CD4-positive, alpha-beta T cell (primary cell): ENCODE results near the gene TMEM208. TPM values are rescaled to one million over a fixed set of nuclear protein-coding genes. Genes with fewer than 3 reads are reported as not detected.

ENCODE experiments used
- ATAC-seq: fragments of 200-7000 bp; cut with Tn5 transposase; one replicate; pipeline ENCODE4 v1.10.0; 2022; ENCODE audit warnings: mild to moderate bottlenecking; ENCODE audit not compliant: poor library complexity
- CTCF ChIA-PET: fragments of 350-600 bp; sonication (Branson Sonifier 250); formaldehyde crosslinking; loops from one replicate; lab custom pipeline; 2021; ENCODE audit warnings: antibody characterized with exemption, inconsistent platforms; lab: Charles Lee
- POLR2A ChIA-PET: fragments of 350-600 bp; sonication (Branson Sonifier 250); formaldehyde crosslinking; loops from one replicate; lab custom pipeline; 2021; ENCODE audit warnings: antibody characterized with exemption, inconsistent platforms; lab: Charles Lee
- DNase-seq, 14 experiments: peaks; one replicate each; pipeline ENCODE4 v3.0.0-alpha.2; 2013 to 2020; ENCODE audit warnings: mixed read lengths in 2 of 14
- H3K27ac ChIP-seq, 2 donors: one replicate each; pipeline versions ENCODE4 v1.5.1 to v1.7.0; 2013; ENCODE audit warnings: low read length in 2 of 2, low read depth in 1 of 2, mild to moderate bottlenecking in 1 of 2
- H3K27me3 ChIP-seq, 2 experiments: 1 replicate in 1 of 2; 2 replicates in 1 of 2; pipeline versions ENCODE4 v1.6.1 to v1.7.0; 2013; ENCODE audit warnings: low read length in 2 of 2, control low read depth in 1 of 2, mild to moderate bottlenecking in 1 of 2, moderate library complexity in 1 of 2; ENCODE audit not compliant: insufficient read depth in 2 of 2, control insufficient read depth in 1 of 2
- H3K36me3 ChIP-seq: one replicate; pipeline ENCODE4 v1.6.1; 2013; ENCODE audit warnings: low read length, control low read depth; ENCODE audit not compliant: insufficient read depth
- H3K4me1 ChIP-seq: one replicate; pipeline ENCODE4 v1.6.1; 2013; ENCODE audit warnings: low read length, control low read depth; ENCODE audit not compliant: insufficient read depth
- H3K4me3 ChIP-seq: one replicate; pipeline ENCODE4 v1.5.1; 2013; ENCODE audit warnings: mild to moderate bottlenecking, low read length, moderate library complexity
- H3K9me3 ChIP-seq, 2 experiments: 1 replicate in 1 of 2; 2 replicates in 1 of 2; pipeline versions ENCODE4 v1.6.1 to v1.7.0; 2013; ENCODE audit warnings: low read length in 2 of 2, mild to moderate bottlenecking in 2 of 2, control low read depth in 1 of 2, moderate library complexity in 1 of 2; ENCODE audit not compliant: control insufficient read depth in 1 of 2, insufficient read depth in 1 of 2
- H3K27ac Mint-ChIP-seq: one replicate; pipeline ENCODE4 v1.8.0; 2020; ENCODE audit warnings: mixed read lengths
- H3K27me3 Mint-ChIP-seq: one replicate; pipeline ENCODE4 v1.8.0; 2021; ENCODE audit warnings: mixed read lengths
- H3K36me3 Mint-ChIP-seq: one replicate; pipeline ENCODE4 v1.8.0; 2021; ENCODE audit warnings: low read depth, mixed read lengths
- H3K4me1 Mint-ChIP-seq: one replicate; pipeline ENCODE4 v1.8.0; 2021; ENCODE audit warnings: low read depth, mixed read lengths
- H3K4me3 Mint-ChIP-seq: one replicate; pipeline ENCODE4 v1.8.0; 2020; ENCODE audit warnings: mild to moderate bottlenecking, mixed read lengths
- H3K9me3 Mint-ChIP-seq: one replicate; pipeline ENCODE4 v1.8.0; 2020; ENCODE audit warnings: mixed read lengths
- CTCF ChIP-seq: fragments of 200-600 bp; IDR thresholded peaks from one replicate; pipeline ENCODE4 v1.8.0; 2022; ENCODE audit warnings: antibody characterized with exemption, mild to moderate bottlenecking
- intact Hi-C, 2 experiments: fragments of 100-400 bp; cut with DNase I in 1 of 2; cut with micrococcal nuclease in 1 of 2; formaldehyde crosslinking; loops; one replicate each; pipeline versions ENCODE4 v1.15.1 to v1.9.0; 2023 to 2025; cut with DNase I, micrococcal nuclease
- total RNA-seq, 174 experiments: library from RNA in 2 of 174; stranded (reverse) in 2 of 174; gene quantifications; one replicate each; pipeline ENCODE4 v1.2.3 and lab custom pipeline; 2021 to 2026

TMEM208 gene
- total RNA-seq, 2 experiments from 2014 or later, result 35.8 to 37.6 TPM

- Mint-ChIP-seq H3K4me3 (peak overlapping the region; percentile 86), H3K27ac (peak overlapping the region; percentile 97), H3K4me1 (peaks cover 42% of the 10 kb centered on the region), H3K36me3 (no peaks in the 10 kb centered on the region), H3K27me3 (peaks cover 4% of the 10 kb centered on the region), H3K9me3 (no peaks in the 10 kb centered on the region)
- intact Hi-C loops, result loop anchor here (5.0 to 10.0 kb wide), 3 partner anchors 138 to 839 kb away; partner anchors contain the start of genes NFATC3 (in 1 of the 2), PHAF1 (in 1 of the 2), RANBP10 (in 1 of the 2) and TSNAXIP1 (in 1 of the 2)
- TF ChIP-seq CTCF, result no peak
- H3K9me3 ChIP-seq, result no peaks in the 10 kb centered on the region
- DNase-seq, result no peak
- H3K27ac ChIP-seq, result peak overlapping the region; percentile 74 to 90
- H3K4me3 ChIP-seq, result peak overlapping the region; percentile 87
- peaks cover 75% of the 10 kb centered on the region for H3K4me1 ChIP-seq
- H3K27me3 ChIP-seq, result peaks cover 0 to 6% of the 10 kb centered on the region in 2 experiments
- no peaks in the 10 kb centered on the region for H3K36me3 ChIP-seq
- CTCF ChIA-PET, result interaction anchor here (1.3 to 5.3 kb wide), 2 partner anchors 18 to 236 kb away, joined by 3 to 31 read pairs; partner anchors contain the start of gene TMEM208
- POLR2A ChIA-PET, result interaction anchor here (1.0 to 6.2 kb wide), 3 partner anchors 18 to 87 kb away, joined by 3 to 81 read pairs (median 5); partner anchors contain the start of genes FBXL8, TMEM208 and TRADD
- ATAC-seq, result no peak
Measured at GRCh38 chr16:67245674-67246080, 18.7 kb downstream of the TMEM208 start.

DNA sequence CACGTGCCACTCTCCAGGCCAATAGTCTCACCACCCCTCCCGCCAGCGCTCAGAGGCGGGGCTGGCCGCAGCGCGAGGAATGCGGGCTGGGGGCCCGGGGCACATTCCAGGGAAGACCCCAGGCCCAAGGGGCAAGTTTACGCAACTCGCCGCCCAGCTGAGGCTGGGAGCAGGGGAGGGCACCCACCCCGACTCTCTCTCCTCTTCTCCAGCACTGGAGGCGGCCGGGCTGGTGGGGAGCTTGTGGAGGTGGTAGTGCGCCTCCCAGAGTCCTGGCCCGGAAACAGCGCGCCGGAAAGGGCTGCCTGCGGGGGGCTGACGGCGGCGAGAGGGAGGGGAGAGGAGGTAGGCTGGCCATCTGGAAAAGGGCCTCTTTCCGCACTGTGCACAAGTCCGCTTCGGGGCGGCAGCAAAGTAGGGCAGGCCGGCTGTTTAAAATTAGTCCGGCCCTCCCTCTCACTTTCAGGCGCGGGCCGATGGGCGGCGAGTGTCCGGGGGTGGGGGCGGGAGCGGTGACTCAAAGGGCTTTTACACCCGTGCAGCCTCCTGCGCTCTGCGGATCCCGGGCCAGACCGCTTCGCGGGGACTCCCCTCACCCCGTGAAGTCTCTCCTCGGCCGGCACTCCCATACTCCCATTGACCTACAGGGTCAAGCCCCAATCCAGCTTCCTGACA lies 19.3 kb downstream of the TMEM208 start:
- peak overlapping the region; percentile 65 to 74 for H3K27ac ChIP-seq
- intact Hi-C loops, result loop anchor here (5.0 to 10.0 kb wide), 3 partner anchors 139 to 839 kb away; partner anchors contain the start of genes NFATC3 (in 1 of the 2), PHAF1 (in 1 of the 2), RANBP10 (in 1 of the 2) and TSNAXIP1 (in 1 of the 2)
- H3K4me1 ChIP-seq, result peaks cover 75% of the 10 kb centered on the region
- TF ChIP-seq CTCF, result no peak
- H3K4me1 Mint-ChIP-seq, result peaks cover 42% of the 10 kb centered on the region
- peak overlapping the region; percentile 97 for H3K4me3 Mint-ChIP-seq
- peak overlapping the region; percentile 87 for H3K4me3 ChIP-seq
- peaks cover 0 to 6% of the 10 kb centered on the region in 2 experiments for H3K27me3 ChIP-seq
- CTCF ChIA-PET, result interaction anchor here (1.3 to 5.3 kb wide), 2 partner anchors 19 to 236 kb away, joined by 3 to 31 read pairs; partner anchors contain the start of gene TMEM208
- H3K36me3 Mint-ChIP-seq, result no peaks in the 10 kb centered on the region
- ATAC-seq (peak; percentile 1), DNase-seq (peak in 8 of 14 experiments; percentile 28 to 77 (median 44))
- POLR2A ChIA-PET, result interaction anchor here (1.0 to 6.2 kb wide), 2 partner anchors 18 to 88 kb away, joined by 3 to 81 read pairs; partner anchors contain the start of gene TMEM208
- H3K27ac Mint-ChIP-seq, result peak overlapping the region; percentile 68
- peaks cover 8% of the 10 kb centered on the region for H3K27me3 Mint-ChIP-seq
- H3K9me3 ChIP-seq, result no peaks in the 10 kb centered on the region
- H3K36me3 ChIP-seq, result no peaks in the 10 kb centered on the region
- H3K9me3 Mint-ChIP-seq, result no peaks in the 10 kb centered on the region

DNA sequence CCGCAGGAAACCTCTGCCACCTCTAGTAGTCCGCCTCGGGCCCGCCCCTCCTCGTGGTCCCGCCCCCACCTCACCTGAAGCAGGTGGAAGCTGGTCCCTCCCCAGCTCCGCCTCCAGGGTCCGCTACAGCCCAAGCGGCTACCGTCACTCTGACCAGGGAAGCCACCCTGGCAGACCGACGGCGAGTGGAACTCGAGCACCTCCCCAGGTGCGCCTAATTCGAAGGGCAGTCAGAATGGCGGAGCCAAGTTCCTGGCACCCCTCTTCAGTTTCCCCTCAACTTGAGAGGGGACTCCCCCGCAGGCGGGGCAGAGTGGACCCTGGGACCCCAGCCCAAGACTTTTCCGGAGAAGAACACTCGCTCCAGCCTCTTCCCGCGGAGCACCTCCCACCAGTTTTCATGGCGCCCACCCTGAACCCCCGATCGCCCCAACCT lies 19.8 kb downstream of the TMEM208 start:
- H3K4me3 Mint-ChIP-seq, result peak overlapping the region; percentile 97
- no peak for TF ChIP-seq CTCF
- Histone ChIP-seq H3K9me3 (no peaks in the 10 kb centered on the region), H3K4me1 (peaks cover 72% of the 10 kb centered on the region), H3K36me3 (no peaks in the 10 kb centered on the region), H3K4me3 (peak overlapping the region; percentile 87), H3K27ac (peak overlapping the region; percentile 65 to 74), H3K27me3 (peaks cover 0 to 6% of the 10 kb centered on the region in 2 experiments)
- peaks cover 10% of the 10 kb centered on the region for H3K27me3 Mint-ChIP-seq
- ChIA-PET POLR2A (interaction anchor here (0.6 to 6.2 kb wide), 6 partner anchors 8 to 234 kb away, joined by 3 to 81 read pairs (median 4); partner anchors contain the start of genes ATP6V0D1, B3GNT9 and TMEM208), CTCF (interaction anchor here (1.3 to 5.3 kb wide), 2 partner anchors 19 to 235 kb away, joined by 3 to 31 read pairs; partner anchors contain the start of gene TMEM208)
- H3K27ac Mint-ChIP-seq, result peak overlapping the region; percentile 68
- peaks cover 42% of the 10 kb centered on the region for H3K4me1 Mint-ChIP-seq
- H3K9me3 Mint-ChIP-seq, result no peaks in the 10 kb centered on the region
- ATAC-seq (peak; percentile 4), DNase-seq (peak in 8 of 14 experiments; percentile 24 to 63 (median 46))
- no peaks in the 10 kb centered on the region for H3K36me3 Mint-ChIP-seq
- intact Hi-C loops, result loop anchor here (1.0 to 10.0 kb wide), 4 partner anchors 19 to 838 kb away; partner anchors contain the start of genes NFATC3 (in 1 of the 2), PHAF1 (in 1 of the 2), RANBP10 (in 1 of the 2) and TMEM208 (in 1 of the 2)
